GM19193 (cell line): ENCODE results near the gene ARIH2.

Experiments used
- POLR2A ChIP-seq: IDR thresholded peaks from 4 replicates; pipeline ENCODE4 v1.6.1; 2011; ENCODE audit not compliant: insufficient read depth, insufficient read length; ENCODE audit errors: extremely low read depth

The ARIH2 gene

DNA sequence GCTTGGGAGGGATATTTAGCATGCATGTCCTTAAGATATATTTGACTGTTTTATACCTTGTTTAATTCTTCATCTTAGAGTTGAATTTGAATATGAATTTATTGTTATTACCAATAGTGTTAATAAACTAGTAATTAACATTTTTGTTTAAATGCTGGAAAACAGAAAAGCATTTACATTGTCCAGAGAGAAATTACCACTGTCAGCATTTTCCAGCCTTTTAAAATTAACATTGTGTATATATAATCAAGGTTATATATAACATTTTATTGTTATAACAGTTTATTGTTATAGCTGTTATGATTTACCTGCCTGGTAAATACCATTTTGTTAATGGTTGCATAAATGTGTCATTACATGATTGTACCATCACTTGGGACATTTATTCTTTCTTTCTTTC lies 63.4 kb downstream of the ARIH2 start:
- TF ChIP-seq POLR2A = no peak

DNA sequence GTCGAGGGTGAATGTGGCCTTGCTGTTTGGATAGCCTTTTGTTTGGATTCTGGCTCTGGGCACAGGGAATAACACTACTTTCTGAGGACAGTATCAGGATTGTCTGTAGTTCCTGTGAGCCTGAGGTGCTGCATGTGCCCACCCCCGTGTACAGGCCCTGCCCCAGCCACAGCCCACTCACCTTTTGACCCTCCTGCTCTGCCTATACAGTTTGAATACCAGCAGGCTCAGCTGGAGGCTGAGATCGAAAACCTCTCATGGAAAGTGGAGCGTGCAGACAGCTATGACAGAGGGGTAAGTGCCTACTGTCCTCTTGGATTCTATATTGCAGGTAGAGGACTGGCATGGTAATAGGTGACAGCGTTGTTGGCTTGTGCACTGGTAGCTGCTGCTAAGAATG lies 64.0 kb downstream of the ARIH2 start:
- TF ChIP-seq POLR2A = no peak

GRCh38 chr3:48983096-48983495 lies 64.5 kb downstream of the ARIH2 start:
- no peak for TF ChIP-seq POLR2A

- TF ChIP-seq POLR2A = no peak
Measured at GRCh38 chr3:48984663-48985062, 66.0 kb downstream of the ARIH2 start.

GRCh38 chr3:48985831-48986376 lies 67.3 kb downstream of the ARIH2 start:
- no peak for TF ChIP-seq POLR2A

GRCh38 chr3:48989126-48989795 lies 70.6 kb downstream of the ARIH2 start:
- TF ChIP-seq POLR2A = no peak

GRCh38 chr3:48989796-48990635 lies 71.4 kb downstream of the ARIH2 start, which contains the start of gene P4HTM:
P4HTM (plus strand) TSS chr3:48990241; CDS start chr3:48990257, 16 bp downstream.
- TF ChIP-seq POLR2A = peak; percentile 52

DNA sequence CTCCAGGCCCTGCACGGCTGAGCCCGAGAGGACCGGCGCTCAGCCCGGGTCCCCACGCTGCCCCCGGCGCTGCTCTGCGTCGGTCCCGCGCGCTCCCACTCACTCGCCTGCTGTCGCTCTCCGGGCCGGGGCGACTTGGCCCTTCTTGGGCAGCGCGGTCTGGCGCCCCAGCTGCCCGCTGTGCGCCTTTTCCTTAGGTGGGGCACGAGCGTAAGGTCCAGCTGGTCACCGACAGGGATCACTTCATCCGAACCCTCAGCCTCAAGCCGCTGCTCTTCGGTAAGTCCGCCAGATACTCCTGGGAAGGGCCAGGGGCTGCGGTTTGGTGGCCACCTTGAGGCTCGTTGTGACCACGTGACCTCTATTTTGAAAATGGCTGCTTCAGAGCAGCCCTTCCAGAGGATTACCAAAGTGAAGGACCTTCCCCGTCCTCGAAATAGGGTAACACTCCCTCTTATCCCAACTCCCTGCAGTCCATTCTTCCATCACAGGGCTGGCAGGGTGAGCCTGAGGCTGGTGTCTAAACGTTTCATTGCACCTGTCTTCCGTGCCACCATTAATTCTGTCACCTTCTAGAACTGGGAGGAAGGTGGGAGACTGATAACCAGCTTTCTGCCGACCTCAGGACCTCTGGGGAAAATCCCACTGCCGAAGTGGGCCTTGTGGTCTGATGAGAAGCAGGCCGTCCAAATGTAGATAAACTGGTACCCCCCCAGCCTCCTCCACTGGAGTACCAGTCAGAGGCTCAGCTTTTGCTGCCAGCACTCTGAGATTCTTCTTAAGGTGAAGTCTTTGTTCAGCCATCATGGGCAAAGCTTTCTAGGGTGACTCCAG lies 72.2 kb downstream of the ARIH2 start:
- no peak for TF ChIP-seq POLR2A

DNA sequence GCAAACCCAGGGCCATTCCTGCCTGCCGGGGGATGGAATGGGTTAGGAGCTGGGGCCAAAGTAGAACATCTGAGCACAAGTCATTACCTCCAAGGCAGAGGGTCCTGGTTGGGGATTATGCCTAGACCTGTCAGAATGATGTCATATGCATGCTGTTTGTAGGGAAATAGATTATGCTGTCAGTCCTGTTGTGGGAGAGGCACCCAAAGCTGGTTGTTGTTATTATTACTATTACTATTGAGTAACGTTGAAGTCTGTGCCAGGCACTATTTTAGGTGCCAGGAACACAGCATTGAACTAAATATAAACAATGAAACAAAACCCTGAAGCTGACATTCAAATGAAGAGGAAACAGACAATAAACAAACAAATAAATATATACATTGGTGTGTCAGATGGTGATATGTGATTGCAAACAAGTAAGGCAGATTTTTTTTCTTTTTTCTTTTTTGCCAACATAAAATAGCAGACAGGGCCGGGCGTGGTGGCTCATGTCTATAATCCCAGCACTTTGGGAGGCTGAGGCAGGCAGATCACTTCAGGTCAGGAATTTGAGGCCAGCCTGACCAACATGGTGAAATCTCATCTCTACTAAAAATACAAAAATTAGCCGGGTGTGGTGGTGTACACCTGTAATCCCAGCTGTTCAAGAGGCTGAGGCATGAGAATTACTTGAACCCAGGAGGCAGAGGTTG lies 73.4 kb downstream of the ARIH2 start:
- no peak for TF ChIP-seq POLR2A

DNA sequence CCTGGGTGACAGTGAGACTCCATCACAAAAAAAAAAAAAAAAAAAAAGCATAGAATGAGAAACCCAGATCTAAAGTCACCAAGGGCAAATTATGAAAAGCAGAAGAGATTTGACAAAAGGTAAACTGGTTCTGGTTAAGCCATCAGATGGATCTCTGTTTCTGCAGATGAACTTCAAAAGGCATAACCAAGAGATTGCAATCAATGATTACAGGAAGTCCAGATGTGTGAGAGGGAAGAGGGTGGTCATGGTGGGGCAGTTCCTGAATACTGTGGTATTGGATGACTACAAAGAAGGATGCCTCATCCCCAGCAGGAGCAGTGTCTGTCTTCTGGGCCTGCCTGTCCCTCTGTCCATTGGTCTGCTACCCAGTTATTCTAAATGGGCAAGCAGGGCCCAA lies 75.2 kb downstream of the ARIH2 start:
- no peak for TF ChIP-seq POLR2A

DNA sequence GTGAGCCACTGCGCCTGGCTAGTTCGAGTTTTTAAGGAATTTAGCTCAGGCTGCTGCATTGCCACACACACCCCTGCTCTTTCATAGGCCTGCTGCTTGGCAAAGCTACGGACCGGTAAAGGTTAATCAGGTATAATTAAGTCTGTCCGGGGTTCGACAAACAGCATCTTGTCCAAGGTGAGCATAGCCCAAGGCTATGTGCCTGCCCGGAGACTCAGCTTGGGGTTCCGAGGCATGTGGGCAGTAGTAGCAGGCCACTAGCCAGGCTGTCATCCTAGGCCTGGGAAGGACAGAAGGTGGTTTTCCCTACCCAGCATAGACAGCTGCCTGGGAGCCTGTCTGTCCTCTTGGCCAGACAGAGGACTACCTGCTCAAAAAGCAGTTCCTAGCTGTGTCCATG lies 78.0 kb downstream of the ARIH2 start:
- no peak for TF ChIP-seq POLR2A

DNA sequence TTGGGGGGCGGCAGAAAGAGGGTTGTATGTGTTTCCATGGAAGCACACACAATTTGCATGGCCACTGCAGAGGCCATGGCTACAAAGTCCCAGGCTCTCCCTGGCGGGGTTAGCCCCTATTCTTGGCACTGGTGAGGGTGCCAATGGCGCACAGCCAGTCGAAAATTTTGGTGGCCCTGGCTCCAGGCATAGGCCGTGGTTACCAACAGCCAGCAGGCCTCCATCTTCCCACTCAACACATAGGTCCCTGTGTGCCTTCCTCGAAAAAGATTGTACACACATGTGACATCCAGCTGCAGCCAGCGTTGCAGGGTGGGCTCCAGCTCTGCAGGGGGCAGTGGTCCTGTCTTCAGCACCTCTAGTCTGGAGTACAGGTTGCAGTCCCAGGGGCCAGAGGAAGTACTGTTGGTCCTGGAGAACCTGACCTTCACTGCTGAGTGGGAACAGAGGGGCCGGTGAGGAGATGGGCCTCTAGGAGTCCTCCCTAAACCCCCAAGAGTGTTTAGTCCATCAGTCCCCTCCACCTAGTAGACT lies 78.5 kb downstream of the ARIH2 start:
- TF ChIP-seq POLR2A = no peak

DNA sequence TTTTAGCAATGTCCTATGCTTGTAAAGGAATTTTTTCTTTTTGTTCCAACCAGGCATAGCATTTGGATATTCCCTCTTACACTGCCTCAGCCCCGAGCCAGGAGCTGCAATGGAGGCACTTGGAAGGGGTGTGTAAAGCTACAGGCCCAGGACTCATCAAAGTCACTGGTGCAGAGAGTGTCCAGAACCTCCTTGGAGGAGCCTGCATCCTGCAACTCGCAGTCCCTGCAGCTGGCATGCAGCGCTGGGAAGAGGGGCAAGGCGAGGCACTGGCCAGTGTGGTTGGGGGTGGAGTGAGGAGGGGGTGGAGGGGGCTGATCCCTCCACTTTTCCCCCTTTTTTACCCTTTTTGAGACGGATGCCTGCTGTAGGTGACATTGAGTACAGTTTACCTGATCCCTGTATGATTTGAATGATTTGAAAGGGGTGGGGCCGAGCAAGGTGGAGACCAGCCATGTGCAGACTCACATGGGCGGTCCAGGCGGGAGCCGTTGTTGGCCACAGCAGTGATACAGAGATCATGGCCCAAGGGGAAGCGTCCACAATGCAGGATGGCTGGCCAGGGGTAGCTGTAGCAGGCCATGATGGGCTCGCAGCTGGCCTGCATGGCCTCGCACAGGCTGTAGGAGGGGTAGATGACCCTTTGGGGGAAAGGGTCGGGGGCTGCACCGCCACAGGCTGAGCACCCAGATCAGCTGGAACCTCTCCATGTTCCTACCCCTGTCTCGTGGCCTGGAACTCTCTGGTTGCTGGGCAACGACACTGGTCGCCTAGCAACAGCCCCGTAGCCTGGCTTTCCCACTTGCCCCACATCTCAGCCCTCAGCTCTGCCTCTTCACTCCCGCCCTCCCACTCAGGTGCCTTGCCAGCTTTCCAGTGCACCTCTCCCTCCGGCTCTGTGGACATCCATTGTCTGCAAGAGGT lies 79.3 kb downstream of the ARIH2 start:
- TF ChIP-seq POLR2A = no peak
